COLO829 (cell line): ENCODE measurements around the gene SPRN.
"Not testable (repeated sequence)": the region's sequence is repeated elsewhere in the genome, so short reads cannot be mapped to it uniquely, and the experiment has no call there.

Experiments
- DNase-seq: peaks from one replicate; pipeline ENCODE4 v3.0.0; 2012; ENCODE audit warnings: low spot score

SPRN gene

GRCh38 chr10:133456041-133456951, 31.9 kb upstream of the SPRN start:
- DNase-seq: no peak

DNA sequence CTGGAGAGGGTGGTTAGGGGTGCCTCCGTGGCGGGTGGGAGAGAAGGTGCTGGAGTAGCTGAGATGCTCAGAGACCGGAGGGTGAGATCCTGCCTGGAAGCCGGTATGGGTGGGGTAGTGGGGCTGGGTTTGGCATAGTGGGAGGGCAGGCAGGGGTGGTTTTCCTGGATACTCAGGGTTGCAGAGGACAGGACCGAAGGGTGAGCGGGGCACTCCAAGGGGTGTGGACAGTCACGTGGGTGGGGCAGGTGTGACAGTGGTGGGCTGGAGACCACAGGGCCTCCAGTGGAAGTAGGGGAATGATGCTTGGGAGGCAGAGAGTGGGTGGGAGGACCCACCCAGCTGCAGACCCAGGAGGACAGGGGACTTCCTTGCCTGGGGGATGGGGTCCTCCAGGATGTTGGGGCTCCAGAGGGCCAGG, 31.2 kb upstream of the SPRN start:
- no peak for DNase-seq

DNA sequence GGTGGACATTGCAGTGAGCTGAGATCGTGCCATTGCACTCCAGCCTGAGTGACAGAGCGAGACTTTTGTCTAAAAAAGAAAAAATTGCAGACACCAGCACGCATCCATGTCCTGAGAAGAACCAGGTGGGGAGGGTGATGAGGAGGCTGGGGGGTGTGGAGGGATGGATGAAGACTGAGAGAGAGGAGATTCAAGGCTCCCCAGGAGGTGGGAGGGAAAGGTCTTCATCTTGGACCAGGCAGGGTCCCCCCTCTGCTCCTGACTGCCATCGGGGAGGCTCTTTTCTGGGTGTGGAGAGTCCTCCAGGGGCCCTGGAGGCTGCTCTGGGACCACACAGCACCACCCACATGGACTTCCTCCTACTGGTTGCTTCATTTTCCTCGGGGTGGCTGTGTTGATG, 30.8 kb upstream of the SPRN start:
- DNase-seq: no peak

DNA sequence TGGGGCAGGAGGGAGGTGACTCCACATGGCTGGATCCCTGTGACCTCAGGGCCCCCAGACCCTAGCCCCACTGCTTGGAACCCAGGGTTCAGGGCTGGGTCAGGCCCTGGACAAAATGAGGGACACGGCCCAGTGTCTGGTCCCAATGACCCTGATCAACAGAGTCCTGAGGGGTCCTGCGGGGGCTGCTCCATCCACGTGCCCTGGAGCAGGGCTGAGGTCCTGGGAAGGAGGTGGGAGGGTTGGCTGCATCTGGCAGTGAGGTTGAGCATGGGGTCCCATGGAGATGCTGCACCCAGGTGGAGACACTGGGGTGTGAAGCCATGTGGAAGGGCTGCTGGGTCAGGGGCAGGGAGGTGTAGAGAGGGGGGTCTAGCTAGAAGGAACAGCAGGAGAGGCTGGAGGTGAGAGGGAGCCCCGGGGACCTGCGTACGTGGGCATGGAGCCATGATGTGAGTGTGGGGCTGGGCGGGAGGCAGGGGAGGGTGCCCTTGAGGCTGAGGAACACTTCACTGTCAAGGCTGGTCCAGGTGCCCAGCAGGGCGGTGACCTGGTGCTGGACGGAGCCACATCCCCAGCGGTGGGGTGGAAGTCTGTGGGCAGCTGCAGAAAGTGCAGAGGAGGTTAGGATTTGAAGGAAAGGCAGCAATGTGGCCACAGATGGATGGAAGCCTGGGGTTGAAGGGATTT, 29.9 kb upstream of the SPRN start:
- no peak for DNase-seq

DNA sequence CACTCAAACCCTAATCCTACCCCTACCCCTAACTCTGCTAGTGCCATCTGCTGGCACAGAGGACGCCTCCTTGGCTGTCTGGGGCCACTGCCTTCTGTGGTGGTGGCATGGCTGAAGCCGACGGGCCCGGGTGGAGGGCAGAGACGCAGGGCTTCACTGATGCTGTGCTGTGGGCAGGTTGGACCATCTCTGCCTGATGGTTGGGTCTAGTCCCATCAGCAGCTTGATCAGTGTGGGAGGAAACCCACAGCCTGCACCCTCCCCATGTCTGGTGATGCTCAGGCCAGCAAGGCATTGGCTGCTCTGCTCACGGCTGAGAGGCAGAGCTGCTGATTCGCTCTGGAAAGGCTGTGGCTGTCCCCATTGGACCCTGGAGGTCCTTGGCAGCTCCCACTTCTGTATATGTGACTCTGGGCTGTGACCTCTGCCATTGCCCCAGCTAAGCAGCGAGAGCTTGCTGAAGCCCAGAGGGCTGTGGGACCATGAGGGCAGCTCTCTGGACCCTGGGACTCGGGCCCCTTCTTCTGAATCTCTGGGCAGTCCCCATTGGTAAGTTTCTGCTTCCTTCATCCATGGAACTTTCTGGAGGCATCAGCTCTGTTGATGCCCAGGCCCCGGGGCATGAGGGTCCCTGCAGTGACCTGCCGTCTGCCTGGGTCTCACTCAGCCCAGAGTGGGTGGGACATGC, 29.2 kb upstream of the SPRN start, which contains the start of gene SCART1:
SCART1 (plus strand) TSS at position 430 of the 688 bp plus-strand sequence; CDS start at position 483, 53 bp downstream.
- DNase-seq: no peak

DNA sequence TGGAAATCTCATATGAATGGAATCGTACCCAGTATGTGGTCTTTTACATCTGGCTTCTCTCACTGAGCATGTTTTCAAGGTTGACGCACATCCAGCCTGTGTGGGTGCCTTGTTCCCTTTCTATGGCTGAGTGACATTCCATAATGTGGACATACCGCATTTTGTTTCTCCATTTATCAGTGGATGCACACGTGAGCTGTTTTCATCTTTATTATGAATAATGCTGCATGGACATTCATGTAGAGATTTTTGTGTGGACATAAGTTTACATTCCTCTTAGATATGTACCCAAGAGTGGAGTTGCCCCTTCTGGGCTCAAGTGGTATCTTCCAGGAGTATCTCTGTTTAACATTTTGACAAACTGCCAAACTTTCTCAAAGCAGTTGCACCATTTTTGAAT, 28.0 kb upstream of the SPRN start:
- no peak for DNase-seq

DNA sequence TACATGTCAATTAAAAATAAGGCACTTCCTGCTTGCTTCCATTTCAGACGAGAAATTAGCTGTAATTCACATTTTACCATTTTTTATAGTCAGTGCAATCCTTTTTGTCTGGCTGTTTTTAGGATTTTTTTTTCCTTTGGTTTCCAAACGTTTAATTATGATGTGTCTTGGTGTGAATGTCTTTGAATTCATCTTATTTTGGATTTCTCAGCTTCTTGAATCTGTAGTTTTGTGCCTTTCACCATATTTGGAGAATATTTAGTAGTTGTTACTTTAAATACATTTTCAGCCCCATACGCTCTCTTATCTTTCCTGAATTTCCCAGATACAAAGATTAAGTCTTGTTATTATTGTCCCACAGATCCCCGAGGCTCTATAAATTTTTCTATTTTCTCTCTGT, 26.9 kb upstream of the SPRN start:
- no peak for DNase-seq

DNA sequence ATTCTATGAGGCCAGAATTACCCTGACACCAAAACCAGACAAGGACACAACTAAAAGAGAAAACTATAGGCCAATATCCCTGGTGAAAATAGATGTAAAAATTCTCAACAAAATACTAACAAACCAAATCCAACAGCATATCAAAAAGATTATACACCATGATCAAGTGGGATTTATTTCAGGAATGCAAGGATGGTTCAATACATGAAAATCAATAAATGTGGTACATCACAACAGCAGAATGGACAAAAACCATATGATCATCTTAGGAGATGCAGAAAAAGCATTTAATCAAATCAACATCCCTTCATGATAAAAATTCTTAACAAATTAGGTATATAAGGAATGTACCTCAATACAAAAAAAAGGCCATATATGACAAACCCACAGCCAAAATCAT, 23.7 kb upstream of the SPRN start:
- no peak for DNase-seq

GRCh38 chr10:133446979-133447378, 22.6 kb upstream of the SPRN start:
- DNase-seq: no peak

DNA sequence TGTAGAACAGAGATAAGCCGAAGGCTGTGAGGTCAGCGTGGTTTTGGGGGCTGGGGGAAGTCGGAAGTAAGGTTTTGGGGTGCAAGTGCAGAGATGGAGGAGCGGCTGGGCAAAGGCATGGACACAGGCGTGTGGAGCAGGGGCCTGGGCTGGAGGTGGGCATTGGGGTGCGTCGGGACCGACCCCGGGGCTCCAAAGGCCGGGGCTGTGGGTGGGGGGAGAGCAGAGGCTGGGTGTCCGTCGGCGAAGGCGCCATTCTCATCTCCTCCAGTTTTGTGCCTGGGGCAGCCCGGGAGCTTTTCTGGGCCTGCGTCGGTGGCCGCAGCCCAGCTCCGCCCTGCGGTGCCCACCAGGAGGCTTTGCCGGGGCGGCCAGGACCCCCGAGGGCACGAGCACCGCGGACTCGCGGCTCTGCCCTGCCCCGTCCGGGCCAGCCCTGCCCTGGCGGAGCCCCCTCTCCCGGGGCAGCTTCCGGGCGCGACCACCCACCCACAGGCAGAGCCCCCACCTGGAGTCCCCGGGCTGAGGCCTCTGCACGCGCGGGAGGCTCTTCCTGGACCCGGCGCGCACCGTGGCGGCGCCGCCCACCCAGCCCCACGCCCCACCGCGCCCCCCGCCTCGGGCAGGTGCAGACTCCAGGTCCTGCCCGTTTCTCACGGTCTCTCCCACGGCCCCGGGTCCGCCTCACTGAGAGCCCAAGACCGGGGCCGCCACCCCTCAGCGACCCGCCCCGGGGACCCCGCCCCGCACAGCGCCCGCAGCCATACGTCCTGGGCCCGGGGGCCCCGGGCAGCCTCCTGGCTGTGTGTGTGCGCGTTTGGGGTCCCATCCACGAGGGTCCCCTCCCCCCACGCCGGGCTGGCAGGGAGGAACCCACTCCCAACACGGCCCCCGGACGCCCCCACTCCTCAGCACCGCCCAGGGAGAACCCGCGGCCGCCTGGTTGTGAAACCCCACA, 21.6 kb upstream of the SPRN start:
- DNase-seq: no peak

GRCh38 chr10:133445268-133445732, 20.9 kb upstream of the SPRN start:
- DNase-seq: no peak

- DNase-seq: no peak
These were observed 20.2 kb upstream of the SPRN start for GRCh38 chr10:133444342-133445267.

DNA sequence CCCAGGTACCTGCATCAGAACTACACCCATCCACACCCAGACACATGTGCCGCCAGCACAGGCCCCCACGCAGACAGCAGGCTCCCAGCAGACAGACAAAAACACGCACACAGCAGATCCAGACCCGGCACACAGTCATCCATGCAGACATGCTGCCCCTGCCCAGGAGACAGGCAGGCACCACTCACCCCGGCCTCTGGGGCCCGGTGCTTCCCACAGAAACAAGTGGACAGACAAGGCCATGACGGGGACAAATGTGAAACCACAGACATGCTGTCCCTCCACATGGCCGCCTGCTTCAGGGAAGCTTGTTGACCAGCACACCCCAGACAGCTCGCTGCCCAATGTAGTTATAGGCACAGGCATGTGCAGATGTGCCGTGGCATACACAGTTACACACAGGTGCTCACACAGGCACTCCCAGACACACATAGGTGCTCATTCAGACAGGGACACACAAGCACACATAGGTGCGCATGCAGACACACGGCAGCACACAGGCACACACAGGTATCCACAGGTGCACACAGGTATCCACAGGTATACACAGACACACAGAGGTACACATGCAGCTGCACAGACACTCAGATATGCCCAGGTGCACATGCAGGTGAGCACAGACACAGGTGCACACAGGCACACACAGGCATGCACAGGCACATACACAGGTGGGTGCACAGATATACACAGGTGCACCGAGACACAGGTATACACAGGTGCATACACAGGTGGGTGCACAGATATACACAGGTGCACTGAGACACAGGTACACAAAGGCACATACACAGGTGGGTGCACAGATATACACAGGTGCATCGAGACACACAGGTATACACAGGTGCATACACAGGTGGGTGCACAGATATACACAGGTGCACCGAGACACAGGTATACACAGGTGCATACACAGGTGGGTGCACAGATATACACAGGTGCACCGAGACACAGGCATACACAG, 18.8 kb upstream of the SPRN start:
- no peak for DNase-seq

DNA sequence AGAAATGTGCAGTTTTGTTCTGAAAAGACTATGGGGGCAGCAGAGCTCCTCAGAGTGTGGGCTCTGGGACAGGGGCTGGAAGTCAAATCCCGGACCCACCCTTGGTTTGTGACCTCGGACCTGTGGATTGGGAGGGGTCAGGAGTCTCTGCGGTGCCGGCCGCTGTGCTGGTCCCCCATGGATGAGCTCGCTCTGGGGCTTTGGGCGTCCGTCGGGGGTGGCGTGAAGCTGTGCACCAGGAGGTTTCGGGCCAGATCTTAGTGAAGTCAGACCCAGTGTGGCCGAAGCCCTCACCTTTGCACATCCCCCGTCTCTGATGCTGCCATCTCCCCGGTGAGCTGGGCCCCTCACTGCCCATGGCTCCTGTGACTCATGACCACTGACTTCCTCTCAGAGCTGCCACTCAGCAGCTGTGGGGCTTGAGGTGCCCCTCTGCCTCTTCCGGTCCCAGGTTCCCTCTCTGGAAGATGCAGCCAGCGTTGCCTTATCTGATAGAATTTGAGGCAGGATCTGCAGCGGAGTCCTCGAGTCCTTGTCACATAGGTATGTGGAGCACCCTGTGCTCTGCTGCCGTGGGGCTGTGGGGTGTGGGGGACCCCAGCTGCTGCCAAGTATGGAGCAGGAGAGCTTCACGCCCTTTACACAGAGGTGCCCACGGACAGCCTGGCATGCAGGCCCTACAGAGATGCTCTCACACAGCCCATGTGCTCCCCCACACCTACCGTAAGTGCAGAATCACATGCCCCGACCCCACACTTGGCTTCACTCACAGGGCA, 18.0 kb upstream of the SPRN start:
- DNase-seq: no peak

GRCh38 chr10:133441780-133442179, 17.4 kb upstream of the SPRN start:
- DNase-seq: no peak

DNA sequence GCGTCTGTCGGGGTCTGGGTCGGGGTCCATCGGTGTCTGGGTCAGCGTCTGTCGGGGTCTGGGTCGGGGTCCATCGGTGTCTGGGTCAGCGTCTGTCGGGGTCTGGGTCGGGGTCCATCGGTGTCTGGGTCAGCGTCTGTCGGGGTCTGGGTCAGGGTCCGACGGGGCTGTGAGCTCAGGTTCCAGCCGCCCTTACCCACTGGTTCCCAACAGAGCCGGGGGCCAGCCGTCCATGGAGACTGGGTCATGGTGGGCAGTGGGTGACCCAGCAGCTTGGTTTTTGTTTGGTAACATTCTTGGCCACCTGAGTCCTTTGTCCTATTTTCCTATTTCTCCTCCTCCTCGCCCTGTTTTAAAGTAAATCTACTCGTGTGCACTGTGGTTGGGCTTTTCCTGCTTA, 16.9 kb upstream of the SPRN start:
- not testable (repeated sequence) for DNase-seq

- no peak for DNase-seq
These were observed 16.3 kb upstream of the SPRN start for GRCh38 chr10:133440633-133441285.
